Mammary epithelial cell (primary cell): ENCODE measurements around the gene UMAD1.

Source experiments
- CTCF ChIP-seq, 2 donors: IDR thresholded peaks in 1 of 2; conservative IDR thresholded peaks in 1 of 2; 2 replicates each; pipeline ENCODE4 v1.5.1; 2011 to 2012; ENCODE audit warnings: inconsistent platforms in 2 of 2, low read length in 2 of 2, mild to moderate bottlenecking in 2 of 2, control low read depth in 1 of 2, low read depth in 1 of 2; ENCODE audit not compliant: insufficient read depth in 1 of 2; ENCODE audit errors: extremely low read depth in 1 of 2
- EZH2 ChIP-seq: IDR thresholded peaks from 2 replicates; pipeline ENCODE4 v1.6.1; 2012; ENCODE audit warnings: low read length, inconsistent platforms, borderline replicate concordance

GRCh38 chr7:7830122-7830878 is 189.7 kb downstream of the UMAD1 start:
- TF ChIP-seq CTCF (conservative IDR thresholded peaks at IDR 0.05 in 1 of 2, IDR thresholded peaks at IDR 0.05 in 1 of 2; ENCODE audit: extremely low read depth in 1 of 2, insufficient read depth in 1 of 2, low read depth in 1 of 2, low read length in 2 of 2) (no peak), EZH2 (no peak)
